HEK293T (cell line): Measurements from ENCODE around the gene DOK5.

Experiments
- CTCF ChIA-PET: fragments of 350-600 bp; formaldehyde crosslinking; extraction: SDS; loops from one replicate; lab custom pipeline; 2021; ENCODE audit warnings: antibody characterized with exemption, inconsistent platforms; lab: Yijun Ruan, JAX
- POLR2A ChIA-PET: fragments of 350-600 bp; formaldehyde crosslinking; extraction: SDS; loops from one replicate; lab custom pipeline; 2020; ENCODE audit warnings: antibody characterized with exemption, inconsistent platforms; lab: Yijun Ruan, JAX
- DNase-seq: peaks from one replicate; pipeline ENCODE4 v3.0.0; 2012; ENCODE audit warnings: mixed read lengths; ENCODE audit errors: extremely low spot score
- ARNT ChIP-seq: fragments of 450-650 bp; IDR thresholded peaks from 2 replicates; pipeline ENCODE4 v1.6.1; 2017; ENCODE audit warnings: mild to moderate bottlenecking
- BHLHE40 ChIP-seq: fragments of 450-650 bp; IDR thresholded peaks from 2 replicates; pipeline ENCODE4 v1.6.1; 2016; ENCODE audit warnings: mild to moderate bottlenecking, moderate library complexity, borderline replicate concordance
- CTBP1 ChIP-seq: fragments of 450-650 bp; IDR thresholded peaks from 2 replicates; pipeline ENCODE4 v1.6.1; 2016; ENCODE audit warnings: borderline replicate concordance
- ELF4 ChIP-seq: fragments of 450-650 bp; IDR thresholded peaks from 2 replicates; pipeline ENCODE4 v1.6.1; 2017; ENCODE audit warnings: antibody characterized with exemption
- FOXA1 ChIP-seq: fragments of 450-650 bp; IDR thresholded peaks from 2 replicates; pipeline ENCODE4 v1.6.1; 2016; ENCODE audit warnings: mild to moderate bottlenecking
- FOXK2 ChIP-seq: fragments of 450-650 bp; IDR thresholded peaks from 2 replicates; pipeline ENCODE4 v1.6.1; 2016; ENCODE audit warnings: mild to moderate bottlenecking
- FOXM1 ChIP-seq: fragments of 450-650 bp; IDR thresholded peaks from 2 replicates; pipeline ENCODE4 v1.6.1; 2017; ENCODE audit warnings: mild to moderate bottlenecking, borderline replicate concordance
- HDGF ChIP-seq: fragments of 450-650 bp; IDR thresholded peaks from 2 replicates; pipeline ENCODE4 v1.6.1; 2017; ENCODE audit warnings: antibody characterized with exemption, borderline replicate concordance
- L3MBTL2 ChIP-seq: fragments of 450-650 bp; conservative IDR thresholded peaks from 2 replicates; pipeline ENCODE4 v1.6.1; 2016; ENCODE audit warnings: mild to moderate bottlenecking
- LEF1 ChIP-seq: fragments of 450-650 bp; IDR thresholded peaks from 2 replicates; pipeline ENCODE4 v1.6.1; 2017; ENCODE audit warnings: mild to moderate bottlenecking, borderline replicate concordance
- NFRKB ChIP-seq: fragments of 450-650 bp; IDR thresholded peaks from 2 replicates; pipeline ENCODE4 v1.6.1; 2016; ENCODE audit warnings: mild to moderate bottlenecking, moderate library complexity
- SP1 ChIP-seq: fragments of 450-650 bp; IDR thresholded peaks from 2 replicates; pipeline ENCODE4 v1.6.1; 2017
- SUZ12 ChIP-seq: fragments of 450-650 bp; IDR thresholded peaks from 2 replicates; pipeline ENCODE4 v1.6.1; 2016; ENCODE audit warnings: mild to moderate bottlenecking
- TARDBP ChIP-seq: fragments of 450-650 bp; IDR thresholded peaks from 2 replicates; pipeline ENCODE4 v1.6.1; 2016
- ZNF384 ChIP-seq: fragments of 450-650 bp; IDR thresholded peaks from 2 replicates; pipeline ENCODE4 v1.6.1; 2016
- TF ChIP-seq, protein P1 (sequence below): fragments of 450-650 bp; IDR thresholded peaks from 2 replicates; pipeline ENCODE4 v1.6.1; 2016

Gene DOK5

GRCh38 chr20:54649511-54649962 lies 174.1 kb downstream of the DOK5 start:
- DNase-seq = peak; percentile 70
- TF ChIP-seq ARNT (no peak), FOXM1 (no peak), CTBP1 (no peak), L3MBTL2 (no peak), ELF4 (no peak), SP1 (no peak), FOXK2 (no peak)
- CTCF ChIA-PET = interaction anchor here (0.6 kb wide), 1 partner anchor 10 kb away, joined by 3 read pairs; no protein-coding TSS in a partner anchor
- POLR2A ChIA-PET = no interaction called here

DNA sequence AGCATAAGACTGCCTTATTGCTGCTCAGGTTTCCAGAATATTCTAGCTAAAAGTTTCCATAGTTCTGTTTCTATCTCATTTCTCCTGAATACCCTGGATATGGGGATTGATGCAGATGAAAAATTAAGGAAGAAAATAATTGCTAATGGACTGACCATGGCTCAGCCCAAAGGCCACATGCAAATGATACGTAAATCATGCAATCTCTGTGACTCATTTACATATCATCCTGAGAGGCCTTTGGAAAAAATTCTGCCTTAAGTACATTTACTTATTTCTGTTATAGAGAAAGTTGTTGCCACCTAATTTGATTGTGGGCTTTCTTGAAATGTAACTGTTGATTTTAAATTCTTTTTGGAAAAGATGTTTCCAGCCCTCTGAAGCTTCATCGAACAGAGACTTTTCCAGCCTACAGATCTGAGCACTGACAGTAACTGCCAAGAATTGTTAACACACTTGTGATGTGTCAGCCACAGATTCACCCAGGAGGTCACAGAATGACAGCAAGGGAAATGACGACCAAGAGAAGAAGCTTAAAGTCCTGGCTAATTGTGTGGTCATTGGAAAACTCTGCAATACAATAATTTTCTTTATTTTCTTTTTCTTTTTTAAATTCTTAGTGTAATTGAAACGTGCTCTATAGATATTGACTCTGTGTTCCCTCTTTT lies 174.8 kb downstream of the DOK5 start:
- DNase-seq = no peak
- ChIA-PET CTCF (no interaction called here), POLR2A (no interaction called here)
- TF ChIP-seq FOXA1 (no peak), BHLHE40 (no peak), LEF1 (no peak)
- TF ChIP-seq, protein P1, sequence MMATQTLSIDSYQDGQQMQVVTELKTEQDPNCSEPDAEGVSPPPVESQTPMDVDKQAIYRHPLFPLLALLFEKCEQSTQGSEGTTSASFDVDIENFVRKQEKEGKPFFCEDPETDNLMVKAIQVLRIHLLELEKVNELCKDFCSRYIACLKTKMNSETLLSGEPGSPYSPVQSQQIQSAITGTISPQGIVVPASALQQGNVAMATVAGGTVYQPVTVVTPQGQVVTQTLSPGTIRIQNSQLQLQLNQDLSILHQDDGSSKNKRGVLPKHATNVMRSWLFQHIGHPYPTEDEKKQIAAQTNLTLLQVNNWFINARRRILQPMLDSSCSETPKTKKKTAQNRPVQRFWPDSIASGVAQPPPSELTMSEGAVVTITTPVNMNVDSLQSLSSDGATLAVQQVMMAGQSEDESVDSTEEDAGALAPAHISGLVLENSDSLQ = no peak

- DNase-seq = no peak
- ChIA-PET CTCF (no interaction called here), POLR2A (no interaction called here)
- TF ChIP-seq LEF1 = no peak
Measured at GRCh38 chr20:54651252-54651651, 175.9 kb downstream of the DOK5 start.

- ChIA-PET POLR2A (no interaction called here), CTCF (no interaction called here)
- no peak for DNase-seq
- TF ChIP-seq NFRKB = no peak
- no peak for TF ChIP-seq FOXK2
- TF ChIP-seq BHLHE40 = no peak
- TF ChIP-seq FOXM1 = no peak
- no peak for TF ChIP-seq ELF4
- TF ChIP-seq FOXA1 = no peak
- TF ChIP-seq ARNT = no peak
- no peak for TF ChIP-seq CTBP1
- TF ChIP-seq SP1 = no peak
- no peak for TF ChIP-seq L3MBTL2
- TF ChIP-seq, protein P1 = no peak
Measured at GRCh38 chr20:54654450-54654849, 179.1 kb downstream of the DOK5 start.

- CTCF ChIA-PET = interaction anchor here (0.6 kb wide), 1 partner anchor 30 kb away, joined by 3 read pairs; no protein-coding TSS in a partner anchor
- POLR2A ChIA-PET = no interaction called here
Measured at GRCh38 chr20:54657268-54657826, 182.0 kb downstream of the DOK5 start.

DNA sequence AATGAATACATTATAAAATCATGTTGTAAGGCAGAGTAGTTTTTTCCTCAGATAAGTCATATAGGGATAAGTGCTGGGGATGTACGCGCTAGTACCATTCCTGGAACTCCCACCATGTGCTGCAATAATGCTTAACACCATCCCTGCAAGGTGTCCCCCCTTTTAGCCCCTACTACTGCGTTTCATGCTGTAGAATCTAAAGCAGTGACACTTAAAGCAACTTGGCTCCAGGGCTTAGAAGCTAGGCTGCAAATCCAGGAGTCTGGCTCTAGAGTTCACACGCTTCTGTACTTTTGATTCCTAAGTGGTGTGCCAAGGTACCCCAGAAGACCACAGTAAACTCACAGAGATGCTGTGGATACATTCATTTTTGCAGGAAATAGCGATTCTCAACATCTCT lies 183.1 kb downstream of the DOK5 start:
- TF ChIP-seq HDGF = no peak
- TF ChIP-seq NFRKB = no peak
- TF ChIP-seq, protein P1 = no peak
- no peak for DNase-seq
- POLR2A ChIA-PET = no interaction called here
- CTCF ChIA-PET = no interaction called here

More at GRCh38 chr20:54657268-54657826, 182.0 kb downstream of the DOK5 start:
- DNase-seq = no peak
- TF ChIP-seq CTBP1 (no peak), FOXK2 (no peak), SUZ12 (no peak), BHLHE40 (no peak), ELF4 (no peak), ARNT (no peak), TARDBP (no peak), NFRKB (no peak), FOXA1 (no peak), SP1 (no peak), HDGF (no peak), FOXM1 (no peak), ZNF384 (no peak), LEF1 (no peak)
- TF ChIP-seq, protein P1 = no peak

- no peak for TF ChIP-seq SP1
- TF ChIP-seq ARNT = no peak
- no peak for TF ChIP-seq LEF1
- no peak for TF ChIP-seq NFRKB
- TF ChIP-seq FOXK2 = no peak
- TF ChIP-seq L3MBTL2 = no peak
- TF ChIP-seq, protein P1 = no peak
- no peak for TF ChIP-seq ELF4
- TF ChIP-seq TARDBP = no peak
- TF ChIP-seq FOXA1 = no peak
- TF ChIP-seq FOXM1 = no peak
- TF ChIP-seq CTBP1 = no peak
- POLR2A ChIA-PET = no interaction called here
- DNase-seq = no peak
- CTCF ChIA-PET = interaction anchor here (0.6 kb wide), 1 partner anchor 30 kb away, joined by 3 read pairs; no protein-coding TSS in a partner anchor
Measured at GRCh38 chr20:54661265-54661664, 185.9 kb downstream of the DOK5 start.
